ENCODE results near the gene COQ5. TPM values are rescaled to one million over a fixed set of nuclear protein-coding genes. Genes with fewer than 3 reads are reported as not detected.
A peak's percentile ranks its signal among the peaks of the same experiment; 100 is the strongest.

COQ5 gene
- total RNA-seq, 1 experiment from 2014 or later: 31.5 TPM

DNA sequence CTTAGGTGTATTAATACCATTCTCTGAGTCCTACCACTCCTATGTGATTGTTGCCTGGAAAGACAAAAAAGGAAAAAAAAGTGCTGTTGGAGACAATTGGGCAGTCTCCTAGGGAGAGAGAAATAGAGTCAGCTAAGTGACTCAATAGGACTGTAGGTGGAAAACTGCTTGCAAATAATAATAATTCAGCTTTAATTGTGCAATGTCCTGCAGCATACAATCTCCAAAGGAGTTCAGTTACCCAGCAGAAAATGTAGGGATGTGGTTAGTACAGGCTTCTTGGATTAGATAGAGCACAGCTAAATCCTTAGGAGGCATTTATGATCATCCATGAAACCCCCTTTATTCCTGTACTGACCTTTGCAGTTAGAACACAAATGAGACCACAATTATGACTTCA, 56.4 kb downstream of the COQ5 start:
- Histone ChIP-seq H3K36me3 (ENCODE audit: insufficient read depth, low read length) (peaks cover 3% of the 10 kb centered on the region), H3K27me3 (ENCODE audit: low read length) (no peaks in the 10 kb centered on the region), H3K4me2 (ENCODE audit: low read depth, low read length, poor library complexity, severe bottlenecking) (no peak overlapping the region), H2AFZ (ENCODE audit: low read length) (no peak overlapping the region), H3K9ac (ENCODE audit: low read length) (no peak overlapping the region), H4K20me1 (ENCODE audit: insufficient read depth, low read depth, low read length) (peaks cover 15% of the 10 kb centered on the region), H3K9me2 (replicated peaks; ENCODE audit: insufficient read depth, low read length) (no peaks in the 10 kb centered on the region), H3K79me2 (ENCODE audit: low read length) (peaks cover 19% of the 10 kb centered on the region), H3K4me1 (ENCODE audit: low read length) (peaks cover 16% of the 10 kb centered on the region), H3K27ac (ENCODE audit: low read length) (no peak overlapping the region), H3K9me3 (ENCODE audit: low read length) (no peaks in the 10 kb centered on the region), H3K4me3 (ENCODE audit: low read length) (no peak overlapping the region)
- no peak for DNase-seq

DNA sequence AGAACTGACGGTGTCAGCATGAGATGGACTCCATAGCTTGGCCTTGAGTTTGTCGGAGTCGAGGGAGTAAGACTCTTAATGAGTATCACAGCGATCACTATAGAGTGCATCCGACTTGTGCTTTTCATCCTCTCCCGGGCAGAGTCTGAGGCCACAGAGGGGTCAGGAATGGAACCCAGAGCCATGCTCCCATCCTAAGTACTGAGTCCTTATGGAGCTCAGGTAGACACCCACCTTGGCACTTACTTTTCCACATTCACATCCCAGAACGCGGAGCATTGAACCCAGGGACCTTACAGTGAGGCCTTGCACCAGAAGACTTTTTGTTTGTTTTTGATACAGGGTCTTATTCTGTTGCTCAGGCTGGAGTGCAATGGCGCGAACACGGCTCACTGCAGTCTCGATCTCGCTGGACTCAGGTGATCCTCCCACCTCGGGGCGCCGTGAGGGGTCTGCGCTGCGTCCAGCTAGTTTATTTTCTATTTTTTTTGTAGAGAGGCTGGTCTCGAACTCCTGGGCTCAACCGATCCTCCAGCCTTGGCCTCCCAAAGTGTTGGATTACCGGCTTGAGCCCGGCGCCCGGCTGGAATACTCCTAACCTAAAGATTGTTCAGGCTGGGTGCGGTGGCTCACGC, 58.7 kb downstream of the COQ5 start:
- no peak for DNase-seq
- Histone ChIP-seq H3K4me2 (ENCODE audit: low read depth, low read length, poor library complexity, severe bottlenecking) (peak overlapping the region; percentile 90), H3K27me3 (ENCODE audit: low read length) (no peaks in the 10 kb centered on the region), H3K9ac (ENCODE audit: low read length) (peak overlapping the region; percentile 53), H3K27ac (ENCODE audit: low read length) (no peak overlapping the region), H2AFZ (ENCODE audit: low read length) (peak overlapping the region; percentile 66; the same call in 1 of the 2 replicates), H4K20me1 (ENCODE audit: insufficient read depth, low read depth, low read length) (peaks cover 37% of the 10 kb centered on the region), H3K9me3 (ENCODE audit: low read length) (no peaks in the 10 kb centered on the region), H3K36me3 (ENCODE audit: insufficient read depth, low read length) (peaks cover 21% of the 10 kb centered on the region), H3K79me2 (ENCODE audit: low read length) (peaks cover 42% of the 10 kb centered on the region), H3K4me1 (ENCODE audit: low read length) (peaks cover 31% of the 10 kb centered on the region), H3K9me2 (replicated peaks; ENCODE audit: insufficient read depth, low read length) (no peaks in the 10 kb centered on the region), H3K4me3 (ENCODE audit: low read length) (peak overlapping the region; percentile 84)

DNA sequence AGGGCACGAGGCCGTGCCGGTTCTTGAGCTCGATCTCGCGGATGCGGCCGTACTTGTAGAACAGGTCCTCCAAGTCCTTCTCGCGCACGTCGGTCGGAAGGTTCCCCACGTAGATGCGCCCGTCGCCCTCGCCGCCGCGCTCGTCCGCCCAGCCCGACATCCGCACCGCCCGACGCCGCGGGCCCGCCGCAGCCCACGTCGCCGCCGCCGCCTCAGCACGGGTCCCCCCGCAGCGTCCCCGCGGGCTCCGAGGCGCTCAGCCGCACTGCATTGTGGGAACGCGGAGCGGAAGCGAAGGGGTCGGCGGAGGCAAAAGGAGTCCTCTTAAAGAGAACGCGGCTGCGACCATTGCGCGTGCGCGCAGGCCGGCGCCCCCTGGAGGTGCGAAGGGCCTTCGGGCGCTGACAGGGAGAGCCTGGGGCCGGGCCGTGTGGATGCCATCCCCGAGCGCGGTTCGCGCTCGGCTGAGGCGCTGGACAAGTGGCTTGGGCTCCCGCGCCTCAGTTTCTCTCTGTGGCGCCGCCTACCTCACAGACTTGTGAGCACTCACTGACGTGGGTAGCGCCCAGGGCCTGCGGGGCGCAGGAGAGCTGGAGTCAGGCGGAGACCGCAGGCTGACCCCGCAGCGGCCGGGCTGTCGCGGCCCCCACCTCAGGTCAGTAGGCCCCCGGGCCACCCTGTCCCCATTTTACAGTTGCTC, 59.4 kb downstream of the COQ5 start, which contains the start of gene SRSF9:
Gene SRSF9, minus strand, starts transcription at position 299 of the 700 bp plus-strand sequence. Its CDS starts 139 bp downstream, at position 160.
- Histone ChIP-seq H3K4me2 (ENCODE audit: low read depth, low read length, poor library complexity, severe bottlenecking) (peak within 1 kb of the TSS; percentile 90), H3K79me2 (ENCODE audit: low read length) (peaks cover 48% of the 10 kb centered on the region), H4K20me1 (ENCODE audit: insufficient read depth, low read depth, low read length) (peaks cover 41% of the 10 kb centered on the region), H3K9me2 (replicated peaks; ENCODE audit: insufficient read depth, low read length) (no peaks in the 10 kb centered on the region), H3K9ac (ENCODE audit: low read length) (peak within 1 kb of the TSS; percentile 98), H3K9me3 (ENCODE audit: low read length) (no peaks in the 10 kb centered on the region), H3K4me3 (ENCODE audit: low read length) (peak within 1 kb of the TSS; percentile 84), H3K27me3 (ENCODE audit: low read length) (no peaks in the 10 kb centered on the region), H2AFZ (ENCODE audit: low read length) (peak within 1 kb of the TSS; percentile 66; the same call in 1 of the 2 replicates), H3K4me1 (ENCODE audit: low read length) (peaks cover 31% of the 10 kb centered on the region), H3K27ac (ENCODE audit: low read length) (peak within 1 kb of the TSS; percentile 78), H3K36me3 (ENCODE audit: insufficient read depth, low read length) (peaks cover 28% of the 10 kb centered on the region)
- peak; percentile 99 for DNase-seq

DNA sequence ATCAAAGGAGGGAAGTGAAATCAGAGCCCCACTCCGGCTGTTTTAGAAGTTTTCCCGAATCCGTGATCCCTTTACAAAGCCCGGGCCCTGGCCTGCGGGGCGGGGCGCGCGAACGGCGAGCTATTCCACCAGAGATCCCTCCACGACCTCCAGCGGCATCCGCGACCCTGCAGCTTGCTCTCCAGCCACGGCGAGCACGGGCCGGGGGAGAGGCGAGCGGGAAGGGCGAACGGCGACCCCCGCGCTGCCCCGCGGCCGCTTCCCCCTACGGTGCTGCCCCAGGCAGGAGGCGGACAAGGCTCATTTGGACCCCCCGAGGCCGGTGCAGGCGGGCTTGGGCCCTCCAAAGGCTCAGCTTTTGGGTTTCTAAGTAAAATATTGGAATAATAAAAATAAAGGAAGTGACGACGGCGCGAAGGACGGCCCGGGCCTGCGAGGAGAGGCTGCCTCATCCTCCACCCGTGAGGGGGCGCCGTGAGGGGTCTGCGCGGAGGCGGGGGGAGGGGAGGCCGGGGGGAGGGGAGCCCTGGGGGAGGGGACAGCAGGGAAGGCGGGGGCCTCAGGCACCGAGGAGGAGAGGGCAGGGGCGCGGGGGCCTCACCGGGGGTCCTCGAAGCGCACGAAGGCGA, 60.0 kb downstream of the COQ5 start:
- Histone ChIP-seq H3K36me3 (ENCODE audit: insufficient read depth, low read length) (peaks cover 34% of the 10 kb centered on the region), H3K9me2 (replicated peaks; ENCODE audit: insufficient read depth, low read length) (no peaks in the 10 kb centered on the region), H2AFZ (ENCODE audit: low read length) (no peak overlapping the region), H3K9ac (ENCODE audit: low read length) (peak overlapping the region; percentile 98), H3K4me2 (ENCODE audit: low read depth, low read length, poor library complexity, severe bottlenecking) (peak overlapping the region; percentile 90), H3K27me3 (ENCODE audit: low read length) (no peaks in the 10 kb centered on the region), H3K27ac (ENCODE audit: low read length) (peak overlapping the region; percentile 78), H3K79me2 (ENCODE audit: low read length) (peaks cover 54% of the 10 kb centered on the region), H3K4me1 (ENCODE audit: low read length) (peaks cover 31% of the 10 kb centered on the region), H3K4me3 (ENCODE audit: low read length) (peak overlapping the region; percentile 84), H3K9me3 (ENCODE audit: low read length) (no peaks in the 10 kb centered on the region), H4K20me1 (ENCODE audit: insufficient read depth, low read depth, low read length) (peaks cover 42% of the 10 kb centered on the region)
- peak; percentile 76 for DNase-seq

DNA sequence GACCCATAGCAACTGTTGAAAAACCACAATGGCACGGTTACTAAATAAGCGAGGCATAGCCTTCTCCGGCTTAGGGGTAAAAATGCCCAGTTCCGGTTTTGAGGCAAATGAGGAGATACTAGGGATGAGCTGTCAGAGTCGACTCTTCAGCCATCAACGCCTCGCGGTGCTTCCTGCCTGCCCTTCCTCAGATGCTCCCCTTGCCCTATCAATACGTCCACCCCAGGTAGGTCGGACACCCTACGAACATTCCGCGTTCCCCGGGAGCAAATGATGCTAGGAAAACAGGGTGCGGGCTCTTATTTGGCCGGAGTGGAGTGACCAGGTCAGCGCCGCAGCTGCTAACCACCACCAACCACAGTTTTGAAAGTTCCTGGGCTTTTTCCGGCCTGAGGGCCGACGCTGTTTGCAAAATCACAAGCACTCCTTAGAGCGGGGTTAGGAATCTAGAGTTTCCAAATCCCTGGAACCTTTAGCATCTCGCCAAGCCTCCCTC, 60.6 kb downstream of the COQ5 start:
- no peak overlapping the region for H2AFZ ChIP-seq (ENCODE audit: low read length)
- H3K9ac ChIP-seq (ENCODE audit: low read length): peak overlapping the region; percentile 98
- H4K20me1 ChIP-seq (ENCODE audit: insufficient read depth, low read depth, low read length): peaks cover 42% of the 10 kb centered on the region
- H3K36me3 ChIP-seq (ENCODE audit: insufficient read depth, low read length): peaks cover 40% of the 10 kb centered on the region
- no peaks in the 10 kb centered on the region for H3K9me2 ChIP-seq (replicated peaks; ENCODE audit: insufficient read depth, low read length)
- no peaks in the 10 kb centered on the region for H3K9me3 ChIP-seq (ENCODE audit: low read length)
- H3K79me2 ChIP-seq (ENCODE audit: low read length): peaks cover 59% of the 10 kb centered on the region
- peak overlapping the region; percentile 90 for H3K4me2 ChIP-seq (ENCODE audit: low read depth, low read length, poor library complexity, severe bottlenecking)
- H3K27me3 ChIP-seq (ENCODE audit: low read length): no peaks in the 10 kb centered on the region
- H3K4me3 ChIP-seq (ENCODE audit: low read length): peak overlapping the region; percentile 84
- peak overlapping the region; percentile 78 for H3K27ac ChIP-seq (ENCODE audit: low read length)
- DNase-seq: peak; percentile 75
- peaks cover 31% of the 10 kb centered on the region for H3K4me1 ChIP-seq (ENCODE audit: low read length)

DNA sequence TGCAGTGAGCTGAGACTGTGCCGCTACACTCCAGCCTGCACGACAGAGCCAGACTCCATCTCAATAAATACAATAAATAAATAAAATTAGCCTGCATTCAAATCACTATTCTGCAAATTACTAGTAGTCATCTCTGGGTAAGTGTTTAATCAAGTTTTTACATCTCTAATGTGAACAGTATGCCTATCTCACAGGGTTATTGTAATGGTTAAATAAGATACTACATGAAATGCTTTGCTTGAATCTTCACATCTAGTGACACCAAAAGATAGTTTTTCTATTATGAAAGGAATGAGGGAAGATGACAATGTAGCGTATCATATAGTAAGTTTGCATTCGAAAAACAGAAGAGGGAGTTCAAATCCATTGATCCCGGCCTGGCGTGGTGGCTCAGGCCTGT, 61.5 kb downstream of the COQ5 start:
- H3K4me1 ChIP-seq (ENCODE audit: low read length): peaks cover 31% of the 10 kb centered on the region
- peaks cover 47% of the 10 kb centered on the region for H3K36me3 ChIP-seq (ENCODE audit: insufficient read depth, low read length)
- no peaks in the 10 kb centered on the region for H3K9me2 ChIP-seq (replicated peaks; ENCODE audit: insufficient read depth, low read length)
- H3K27me3 ChIP-seq (ENCODE audit: low read length): no peaks in the 10 kb centered on the region
- H3K4me2 ChIP-seq (ENCODE audit: low read depth, low read length, poor library complexity, severe bottlenecking): no peak overlapping the region
- no peaks in the 10 kb centered on the region for H3K9me3 ChIP-seq (ENCODE audit: low read length)
- no peak overlapping the region for H2AFZ ChIP-seq (ENCODE audit: low read length)
- H4K20me1 ChIP-seq (ENCODE audit: insufficient read depth, low read depth, low read length): peaks cover 46% of the 10 kb centered on the region
- H3K27ac ChIP-seq (ENCODE audit: low read length): no peak overlapping the region
- no peak overlapping the region for H3K9ac ChIP-seq (ENCODE audit: low read length)
- H3K79me2 ChIP-seq (ENCODE audit: low read length): peaks cover 63% of the 10 kb centered on the region
- no peak overlapping the region for H3K4me3 ChIP-seq (ENCODE audit: low read length)
- DNase-seq: no peak

DNA sequence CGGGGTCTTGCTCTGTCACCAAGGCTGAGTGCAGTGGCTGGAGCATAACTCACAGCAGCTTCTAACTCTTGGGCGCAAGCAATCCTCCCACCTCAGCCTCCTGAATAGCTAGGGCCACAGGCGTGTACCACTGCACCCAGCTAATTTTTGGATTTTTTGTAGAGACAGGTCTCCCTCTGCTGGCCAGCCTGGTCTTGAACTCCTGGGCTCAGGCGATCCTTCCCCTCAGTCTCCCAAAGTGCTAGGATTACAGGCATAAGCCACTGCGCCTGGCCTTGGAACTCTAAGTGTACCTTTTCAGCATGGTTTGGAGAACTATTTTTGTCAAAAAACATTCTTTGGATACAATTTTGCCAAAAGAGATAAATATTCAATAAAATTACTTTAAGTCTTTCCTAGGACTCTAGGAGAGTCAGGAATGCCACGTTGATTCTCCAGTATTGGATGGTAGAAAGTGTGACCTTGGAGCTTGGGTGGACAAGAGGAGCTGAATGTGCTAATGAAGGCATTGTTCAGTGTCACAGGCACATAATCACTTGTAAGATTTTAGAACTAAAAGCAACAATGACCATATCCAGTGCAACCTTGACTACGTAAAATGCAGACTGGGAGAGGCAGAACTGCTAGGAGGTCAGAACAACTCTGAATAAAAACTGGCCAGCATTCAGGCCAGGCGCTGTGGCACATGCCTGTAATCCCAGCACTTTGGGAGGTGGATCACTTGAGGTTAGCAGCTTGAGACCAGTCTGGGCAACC, 62.2 kb downstream of the COQ5 start:
- Histone ChIP-seq H3K27me3 (ENCODE audit: low read length) (no peaks in the 10 kb centered on the region), H3K4me3 (ENCODE audit: low read length) (no peak overlapping the region), H3K9me2 (replicated peaks; ENCODE audit: insufficient read depth, low read length) (no peaks in the 10 kb centered on the region), H3K9ac (ENCODE audit: low read length) (peak overlapping the region; percentile 18; the same call in 1 of the 2 replicates), H3K9me3 (ENCODE audit: low read length) (no peaks in the 10 kb centered on the region), H2AFZ (ENCODE audit: low read length) (no peak overlapping the region), H3K79me2 (ENCODE audit: low read length) (peaks cover 65% of the 10 kb centered on the region), H3K4me1 (ENCODE audit: low read length) (peaks cover 31% of the 10 kb centered on the region), H3K4me2 (ENCODE audit: low read depth, low read length, poor library complexity, severe bottlenecking) (no peak overlapping the region), H3K27ac (ENCODE audit: low read length) (no peak overlapping the region), H3K36me3 (ENCODE audit: insufficient read depth, low read length) (peaks cover 53% of the 10 kb centered on the region), H4K20me1 (ENCODE audit: insufficient read depth, low read depth, low read length) (peaks cover 48% of the 10 kb centered on the region)
- peak; percentile 83 for DNase-seq
